GM18520 (cell line): ENCODE data around the gene IRAK3.
"Not testable (repeated sequence)": the region's sequence is repeated elsewhere in the genome, so short reads cannot be mapped to it uniquely, and the experiment has no call there.

Experiments used
- ATAC-seq: cut with Tn5 transposase; IDR thresholded peaks from one replicate; pipeline ENCODE4 v1.9.1; 2021; ENCODE audit not compliant: unreplicated experiment

IRAK3 gene

DNA sequence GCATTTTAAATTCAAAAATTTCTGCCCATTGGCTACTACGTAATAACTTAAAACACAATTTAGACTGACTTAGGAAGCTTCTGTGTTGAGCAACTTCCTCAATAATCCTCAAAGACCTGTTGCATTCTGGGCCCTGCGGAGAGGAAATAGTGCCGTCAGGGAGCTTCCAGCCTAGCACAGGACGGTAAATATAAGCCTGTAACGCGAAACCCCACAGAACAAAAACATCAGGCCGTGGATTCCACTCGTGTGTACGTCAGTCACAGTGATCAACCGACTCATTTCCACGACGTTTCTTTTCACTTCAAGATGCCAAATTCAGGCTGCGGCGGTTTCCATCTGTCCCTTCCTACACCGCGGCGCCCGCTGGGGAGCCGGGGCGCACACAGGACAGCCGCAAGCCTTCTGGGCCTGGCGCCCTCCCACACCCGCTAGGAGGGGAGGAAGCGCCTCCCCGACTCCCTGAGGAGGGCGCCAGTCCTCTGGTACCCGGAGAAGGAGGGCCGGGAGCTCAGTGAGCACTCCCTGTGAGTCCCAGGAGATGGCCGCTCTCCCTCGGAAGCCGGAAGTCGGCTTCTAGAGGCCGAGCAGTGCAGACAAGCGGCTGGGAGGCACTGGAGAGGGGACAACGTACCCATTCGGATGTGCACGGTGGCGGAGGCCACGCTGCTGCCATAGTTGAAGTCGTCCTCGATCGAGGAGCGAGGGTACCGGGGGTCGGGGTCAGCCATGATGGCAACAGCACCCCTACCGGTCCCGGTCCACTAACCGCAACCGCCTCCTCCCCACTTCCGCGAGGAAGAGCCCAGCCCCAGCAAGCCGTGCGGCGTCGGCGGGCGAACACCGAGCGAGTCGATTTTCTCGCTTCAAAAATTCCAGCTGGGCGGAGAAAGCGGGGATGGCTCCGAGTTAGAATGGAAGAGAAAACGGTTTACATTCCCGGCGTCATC is 19.5 kb upstream of the IRAK3 start, which contains the start of gene TMBIM4:
Gene TMBIM4 (minus strand): TSS at position 776 of the 950 bp plus-strand sequence. CDS start 45 bp downstream, at position 731.
- peak; percentile 70 for ATAC-seq

DNA sequence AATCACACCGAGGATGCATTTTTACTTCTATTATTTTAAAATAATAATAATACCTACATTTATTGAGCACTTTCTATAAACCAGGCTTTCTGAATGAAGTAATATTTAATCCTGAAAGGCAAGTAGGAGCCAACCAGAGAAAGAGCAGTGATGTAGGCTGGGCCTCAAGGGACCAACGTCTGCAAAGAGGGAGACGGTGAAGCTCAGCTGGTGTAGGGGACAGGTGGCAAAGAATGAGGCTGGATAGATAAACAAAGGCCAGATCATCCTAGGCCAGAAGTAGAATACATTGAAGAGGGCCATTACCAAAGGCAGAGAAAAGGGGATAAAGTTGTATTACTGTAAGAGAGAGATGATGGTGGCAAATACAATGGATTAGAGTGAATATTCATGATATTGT is 18.4 kb upstream of the IRAK3 start:
- no peak for ATAC-seq

DNA sequence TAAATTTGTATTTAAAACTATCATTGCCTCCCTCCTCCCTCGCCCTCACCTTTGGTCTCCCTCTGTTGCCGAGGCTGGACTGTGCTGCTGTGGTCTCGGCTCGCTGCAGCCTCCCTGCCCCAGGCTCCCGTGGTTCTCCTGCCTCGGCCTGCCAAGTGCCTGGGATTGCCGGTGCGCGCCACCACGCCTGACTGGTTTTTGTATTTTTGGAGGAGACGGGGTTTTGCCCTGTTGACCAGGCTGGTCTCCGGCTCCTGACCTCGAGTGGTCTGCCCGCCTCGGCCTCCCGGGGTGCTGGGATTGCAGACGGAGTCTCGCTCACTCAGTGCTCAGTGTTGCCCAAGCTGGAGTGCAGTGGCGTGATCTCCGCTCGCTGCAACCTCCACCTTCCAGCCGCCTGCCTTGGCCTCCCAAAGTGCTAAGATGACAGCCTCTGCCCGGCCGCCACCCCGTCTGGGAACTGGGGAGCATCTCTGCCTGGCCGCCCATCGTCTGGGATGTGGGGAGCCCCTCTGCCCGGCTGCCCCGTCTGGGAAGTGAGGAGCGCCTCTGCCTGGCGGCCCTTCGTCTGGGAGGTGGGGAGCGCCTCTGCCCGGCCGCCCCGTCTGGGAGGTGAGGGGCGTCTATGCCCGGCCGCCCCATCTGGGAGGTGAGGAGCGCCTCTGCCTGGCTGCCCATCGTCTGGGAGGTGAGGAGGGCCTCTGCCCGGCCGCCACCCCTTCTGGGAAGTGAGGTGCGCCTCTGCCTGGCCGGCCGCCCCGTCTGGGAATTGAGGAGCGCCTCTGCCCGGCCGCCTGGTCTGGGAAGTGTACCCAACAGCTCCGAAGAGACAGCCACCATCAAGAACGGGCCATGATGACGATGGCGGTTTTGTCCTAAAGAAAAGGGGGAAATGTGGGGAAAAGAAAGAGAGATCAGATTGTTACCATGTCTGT is 14.4 kb upstream of the IRAK3 start:
- ATAC-seq = not testable (repeated sequence)

DNA sequence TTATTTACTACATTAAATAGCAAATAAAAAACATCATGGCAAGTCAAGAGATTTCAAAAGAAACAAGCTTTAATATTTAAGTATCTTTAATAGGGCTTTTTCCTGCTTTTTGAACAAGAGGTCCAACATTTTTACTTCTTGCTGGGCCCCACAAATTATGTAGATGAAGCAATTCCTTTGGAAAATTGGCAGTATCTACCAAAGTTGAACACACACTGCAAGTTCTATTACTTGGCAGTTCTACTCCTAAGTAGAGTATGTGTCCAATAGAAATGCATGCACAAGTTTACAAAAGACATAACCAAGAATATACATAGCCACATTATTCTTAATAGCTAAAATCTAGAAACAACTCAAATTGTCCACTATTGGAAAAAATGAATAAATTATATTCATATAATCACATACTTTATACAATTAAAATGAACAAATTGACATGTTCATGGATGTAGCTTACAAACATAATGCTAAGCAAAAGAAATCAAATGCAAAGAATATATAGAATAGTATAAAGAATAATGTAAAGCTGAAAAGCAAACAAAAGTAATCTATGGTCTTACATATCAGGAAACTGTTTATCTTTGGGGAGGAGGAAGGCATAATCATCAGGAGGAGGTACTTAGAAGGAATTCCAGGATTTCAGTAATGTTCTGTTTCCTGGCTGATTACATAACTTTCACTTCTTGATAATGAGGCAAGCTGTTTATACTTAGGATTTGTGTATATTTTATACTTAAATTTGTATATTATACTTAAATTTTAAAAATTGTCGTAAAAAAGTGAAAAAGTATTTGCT is 12.7 kb upstream of the IRAK3 start:
- ATAC-seq = no peak

DNA sequence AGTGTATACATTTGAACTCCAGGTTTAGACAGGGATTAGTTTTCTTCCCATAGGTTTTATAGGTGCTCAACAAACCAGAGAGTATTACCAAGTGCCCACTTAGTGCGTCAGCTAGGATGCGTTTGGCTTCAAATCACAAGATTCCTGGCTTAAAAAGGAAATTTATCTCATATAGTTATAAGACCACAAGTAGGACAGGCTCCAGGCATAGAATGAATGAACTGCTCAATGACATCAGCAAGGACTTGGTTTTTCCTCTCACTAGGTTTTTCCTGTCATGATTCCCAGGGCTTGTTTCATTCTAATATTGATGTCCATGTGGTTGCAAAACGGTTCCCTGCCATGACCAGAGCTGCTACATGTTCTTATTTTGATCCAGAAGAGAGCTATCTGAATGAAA is 6.1 kb upstream of the IRAK3 start:
- no peak for ATAC-seq

DNA sequence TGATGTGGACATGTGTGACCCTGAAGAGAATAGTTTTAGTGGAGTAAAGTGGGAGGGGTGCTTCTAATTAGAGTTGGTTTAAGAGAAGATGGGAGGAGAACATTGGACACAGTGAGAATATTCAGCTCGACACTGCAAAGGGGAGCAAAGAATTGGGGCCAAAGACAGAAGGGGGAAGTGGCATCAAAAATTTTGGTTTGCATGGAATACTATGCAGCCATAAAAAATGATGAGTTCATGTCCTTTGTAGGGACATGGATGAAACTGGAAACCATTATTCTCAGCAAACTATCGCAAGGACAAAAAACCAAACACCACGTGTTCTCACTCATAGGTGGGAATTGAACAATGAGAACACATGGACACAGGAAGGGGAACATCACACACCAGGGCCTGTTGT is 4.2 kb upstream of the IRAK3 start:
- not testable (repeated sequence) for ATAC-seq

DNA sequence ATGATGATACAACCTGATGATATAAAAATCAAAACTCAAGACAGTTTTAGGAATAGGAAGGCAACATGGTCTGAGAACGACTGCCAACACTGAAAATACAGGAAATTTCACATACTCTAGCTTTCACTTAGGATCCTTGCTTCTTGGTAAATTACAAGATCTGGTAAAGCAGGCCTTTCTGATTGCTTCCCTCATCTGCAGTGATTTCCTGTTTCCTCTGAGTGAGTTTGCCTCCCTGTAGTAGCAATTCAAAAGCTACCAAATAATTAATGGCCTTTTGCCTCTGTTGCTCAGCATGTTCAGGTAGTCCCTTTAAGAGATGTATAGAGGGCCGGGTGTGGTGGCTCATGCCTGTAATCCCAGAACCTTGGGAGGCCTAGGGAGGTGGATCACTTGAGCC is 2.0 kb upstream of the IRAK3 start:
- ATAC-seq = no peak

DNA sequence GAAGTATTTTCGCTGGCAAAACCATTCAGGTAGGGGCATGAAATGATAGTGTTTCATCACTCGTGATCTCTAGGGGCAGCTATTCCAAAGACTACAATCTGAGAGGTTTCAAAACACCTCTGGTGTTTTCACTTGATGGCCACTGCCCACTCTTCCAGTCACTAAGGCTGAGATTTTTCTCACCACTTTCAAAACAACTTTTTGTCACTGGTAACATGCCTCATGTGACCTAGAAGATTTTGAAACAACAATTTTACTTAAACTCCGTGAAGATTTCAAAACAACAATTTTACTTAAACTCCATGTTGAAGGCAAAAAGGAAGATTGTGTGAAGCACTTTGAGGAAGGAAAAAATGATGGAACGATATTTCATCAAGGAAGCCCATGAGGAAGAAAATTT is 1.2 kb upstream of the IRAK3 start:
- ATAC-seq = no peak

DNA sequence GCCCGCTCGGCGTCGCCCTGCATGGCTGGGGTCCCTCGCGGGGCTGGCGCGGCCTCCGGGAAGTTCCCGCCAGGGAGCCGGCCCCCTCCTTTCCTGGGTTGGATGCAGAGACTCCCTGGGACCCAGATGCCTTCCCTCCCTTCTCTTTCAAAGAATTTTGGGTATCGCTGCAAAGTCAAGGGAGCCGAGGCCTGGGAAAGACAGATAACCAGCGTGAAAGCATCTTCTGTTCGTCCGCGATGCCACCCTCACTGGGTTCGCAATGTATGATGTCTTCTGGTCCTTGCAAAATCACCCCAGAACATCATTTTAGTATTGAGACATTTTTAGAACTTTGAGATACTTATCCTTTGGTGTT is 451 bp downstream of the IRAK3 start:
- ATAC-seq = no peak

DNA sequence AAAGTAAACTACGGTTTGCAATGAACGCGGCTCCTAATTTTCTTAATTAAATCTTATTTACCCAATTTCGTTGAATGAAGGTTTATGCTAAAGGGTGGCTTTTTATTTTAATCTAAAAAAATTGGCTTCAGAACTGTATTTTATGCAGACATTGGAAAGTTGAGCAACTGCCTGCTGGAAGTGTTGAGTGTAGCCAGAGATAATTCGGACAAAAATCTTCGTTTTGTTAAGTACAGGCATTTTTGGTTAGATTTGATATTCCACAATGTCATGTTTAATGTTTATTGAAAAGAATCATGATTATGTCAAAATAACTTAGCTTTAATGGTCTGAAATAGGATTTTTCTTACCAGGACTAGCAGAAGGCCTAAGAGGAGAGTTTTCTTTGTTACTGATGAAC is 875 bp downstream of the IRAK3 start:
- ATAC-seq = no peak

DNA sequence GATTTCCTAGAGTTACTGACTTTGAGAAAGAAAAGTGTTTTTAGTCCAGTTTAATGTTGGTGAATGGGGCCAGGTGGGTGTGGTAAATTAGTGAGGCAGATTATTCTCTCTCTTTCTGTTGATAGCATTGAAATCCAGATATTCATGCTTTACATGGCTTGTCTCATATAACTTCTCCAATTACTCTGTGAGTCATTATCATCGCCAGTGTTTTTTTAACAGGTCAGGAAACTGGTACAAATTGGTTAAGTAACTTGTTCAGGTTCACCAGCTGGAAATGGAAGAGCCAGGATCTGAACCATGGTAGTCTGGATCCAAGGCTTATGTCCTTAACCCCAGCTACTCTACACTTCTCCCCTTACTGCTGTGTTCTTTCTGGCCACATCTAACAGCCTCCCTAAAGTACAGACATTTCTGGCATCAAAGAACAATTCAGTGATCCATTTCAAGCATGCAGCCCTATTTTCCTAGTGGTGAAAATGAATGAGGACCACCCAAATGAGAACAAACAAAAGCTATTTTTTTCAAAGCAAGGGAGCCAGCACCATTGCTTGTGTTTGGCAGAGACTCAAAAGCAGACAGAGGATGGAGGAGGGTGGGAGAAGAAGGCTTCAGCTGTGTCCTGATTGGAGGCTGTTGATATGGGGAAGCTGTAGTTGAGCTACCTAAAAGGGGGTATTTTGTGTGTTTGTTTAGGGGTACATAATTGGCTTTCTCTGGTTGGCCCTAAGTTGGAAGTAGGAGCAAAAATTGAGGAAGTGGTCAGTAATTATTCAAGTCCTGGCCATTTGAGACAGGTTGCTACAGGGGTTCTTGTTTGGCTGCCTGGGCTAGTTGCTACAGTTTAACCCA is 1.7 kb downstream of the IRAK3 start:
- no peak for ATAC-seq

DNA sequence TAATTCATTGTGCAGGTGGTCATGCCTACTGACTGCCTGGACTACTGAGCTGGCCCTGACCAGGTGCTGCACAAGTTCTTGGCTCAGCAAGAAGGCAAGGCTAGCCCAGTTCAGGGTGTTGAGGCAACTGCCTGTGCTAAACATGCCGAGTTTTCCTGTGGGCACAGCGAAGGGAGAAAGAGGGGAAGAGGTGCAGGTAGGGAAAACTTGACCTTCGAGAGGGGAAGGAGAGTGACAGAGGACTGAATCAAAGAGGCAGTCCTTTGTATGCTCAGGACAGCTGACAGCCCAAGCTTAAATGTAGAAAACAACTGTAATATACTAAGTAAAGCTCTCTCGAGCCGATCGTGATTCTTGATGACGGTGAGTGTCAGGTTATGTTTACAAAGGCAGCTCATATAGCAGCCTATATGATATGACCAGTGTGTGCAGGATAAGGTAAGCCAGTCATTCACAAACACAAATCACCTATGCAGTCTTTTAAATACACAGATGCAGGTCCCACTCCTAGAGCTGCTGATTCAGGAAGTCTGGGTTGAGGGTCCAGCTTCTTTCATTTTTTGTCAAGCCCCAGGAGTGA is 2.6 kb downstream of the IRAK3 start:
- no peak for ATAC-seq

DNA sequence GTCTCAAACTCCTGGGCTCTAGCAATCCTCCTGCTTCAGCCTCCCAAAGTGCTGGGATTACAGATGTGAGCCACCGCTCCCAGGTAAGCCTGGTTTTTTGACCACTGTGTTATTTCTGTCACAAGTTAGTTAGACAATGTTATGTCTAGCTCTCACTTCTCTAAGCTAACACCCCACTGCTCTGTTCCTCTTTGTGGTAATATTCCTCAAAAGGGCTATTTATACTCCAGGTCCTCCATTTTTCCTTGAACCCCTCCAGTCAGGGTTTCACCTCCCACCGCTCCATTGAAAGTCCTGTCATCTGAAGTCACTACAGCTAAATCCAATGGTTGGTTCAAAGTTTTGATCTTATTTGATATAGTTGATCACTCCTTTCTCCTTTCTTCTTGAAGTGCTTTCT is 5.1 kb downstream of the IRAK3 start:
- no peak for ATAC-seq

DNA sequence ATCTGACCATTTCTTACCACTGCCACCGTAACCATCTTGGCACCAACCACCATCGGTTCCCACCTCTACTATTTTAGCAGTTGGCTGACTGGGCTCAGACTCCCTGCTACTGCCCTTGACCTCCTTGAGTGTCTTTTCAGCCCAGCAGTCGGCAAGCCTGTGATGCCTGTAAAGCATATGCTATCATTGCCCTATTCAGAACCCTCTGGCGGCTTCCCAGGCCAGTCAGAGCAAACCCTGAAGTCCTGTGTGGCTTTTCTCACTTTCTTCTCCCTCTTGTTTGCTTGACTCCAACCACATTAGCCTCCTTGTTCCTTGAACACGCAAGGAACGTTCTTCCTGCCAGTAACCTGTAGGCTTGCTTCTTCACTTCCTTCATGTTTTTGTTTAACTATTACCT is 6.2 kb downstream of the IRAK3 start:
- ATAC-seq = no peak

DNA sequence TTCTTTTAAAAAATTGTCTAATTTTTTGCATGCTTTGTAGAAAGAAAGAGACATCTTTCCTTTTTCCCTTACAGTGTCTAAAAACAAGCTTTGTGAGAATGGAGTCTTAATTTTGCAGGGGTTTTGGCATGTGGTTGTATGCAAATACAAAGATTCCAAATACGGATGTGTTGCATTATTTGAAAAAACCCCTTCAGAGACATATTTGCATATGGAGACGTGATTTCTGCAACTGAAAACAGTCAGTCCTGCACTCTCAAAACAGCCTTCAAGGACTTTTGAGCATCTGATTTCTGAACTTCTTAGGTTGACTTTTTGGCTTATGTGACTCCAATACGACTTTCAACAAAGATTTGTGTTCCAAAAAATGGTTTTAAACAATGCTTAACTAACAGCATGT is 7.8 kb downstream of the IRAK3 start:
- ATAC-seq = peak; percentile 92

DNA sequence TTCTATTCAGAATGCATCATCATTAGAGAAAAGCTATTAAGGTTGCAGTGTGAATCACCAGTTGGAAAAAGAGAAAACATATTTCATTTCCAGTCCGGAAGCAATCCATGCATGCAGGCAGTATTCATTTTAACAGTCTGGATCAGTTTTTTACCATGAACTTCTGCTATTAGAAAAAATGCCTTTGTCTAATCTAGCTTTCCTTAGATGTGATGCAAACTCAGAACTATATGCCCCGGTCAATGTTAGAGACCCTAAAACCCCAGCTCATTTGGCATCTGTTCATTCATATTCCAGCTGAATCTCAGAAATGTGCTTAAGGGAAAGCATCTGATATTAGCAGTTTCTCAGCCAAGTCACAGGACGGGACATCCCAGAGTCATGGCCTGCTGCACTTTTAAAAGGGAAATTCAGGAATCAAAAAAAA is 8.5 kb downstream of the IRAK3 start:
- no peak for ATAC-seq

DNA sequence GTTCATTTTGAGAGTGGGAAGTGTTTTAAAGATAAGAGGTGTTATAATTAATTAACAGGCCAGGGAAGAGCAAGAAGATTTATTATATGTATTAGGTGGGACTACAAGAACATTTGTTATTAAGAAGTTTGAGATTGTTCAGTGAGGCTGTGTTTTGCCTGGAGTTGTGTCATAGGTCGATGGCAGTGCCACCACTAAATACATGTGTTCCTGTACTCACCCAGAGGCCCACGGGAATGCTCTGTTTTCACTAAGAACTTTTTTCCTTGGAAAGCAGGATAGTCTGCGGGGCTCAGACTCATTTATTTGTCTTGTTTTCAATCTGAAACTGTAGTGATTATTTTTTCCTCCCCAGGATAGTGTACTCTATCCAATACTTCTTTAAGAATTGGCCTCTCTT is 10.1 kb downstream of the IRAK3 start:
- no peak for ATAC-seq

DNA sequence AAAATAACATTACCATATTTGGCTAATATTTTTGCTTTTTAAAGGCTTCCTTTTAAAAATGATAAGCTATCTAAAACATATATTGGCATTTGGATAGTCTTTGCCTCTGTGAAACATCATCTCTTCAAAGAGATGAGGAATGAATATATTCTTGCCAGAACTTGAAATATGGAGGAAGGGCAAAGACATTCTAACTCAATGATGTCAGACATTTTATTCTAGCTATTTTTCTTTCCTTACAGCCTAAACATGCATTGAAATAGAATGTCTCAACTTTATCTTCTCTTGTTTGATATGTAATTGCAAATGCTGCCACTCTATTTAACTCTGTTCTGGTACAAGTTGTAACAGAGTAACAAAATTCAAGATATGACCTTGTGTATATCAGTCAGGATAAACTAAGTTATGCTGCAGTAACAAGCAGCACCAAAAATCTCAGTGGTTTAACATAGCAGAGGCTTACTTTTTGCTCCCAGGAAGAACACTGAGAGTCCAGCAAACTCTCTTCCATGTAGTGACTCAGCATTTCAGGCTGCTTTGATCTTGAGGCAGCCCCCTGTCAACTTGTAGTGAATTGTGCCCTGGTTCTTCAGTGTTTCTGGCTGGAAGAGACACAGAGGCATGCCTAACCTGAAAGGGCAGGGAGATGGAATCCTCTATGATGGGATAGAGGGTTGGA is 11.0 kb downstream of the IRAK3 start:
- ATAC-seq = no peak

DNA sequence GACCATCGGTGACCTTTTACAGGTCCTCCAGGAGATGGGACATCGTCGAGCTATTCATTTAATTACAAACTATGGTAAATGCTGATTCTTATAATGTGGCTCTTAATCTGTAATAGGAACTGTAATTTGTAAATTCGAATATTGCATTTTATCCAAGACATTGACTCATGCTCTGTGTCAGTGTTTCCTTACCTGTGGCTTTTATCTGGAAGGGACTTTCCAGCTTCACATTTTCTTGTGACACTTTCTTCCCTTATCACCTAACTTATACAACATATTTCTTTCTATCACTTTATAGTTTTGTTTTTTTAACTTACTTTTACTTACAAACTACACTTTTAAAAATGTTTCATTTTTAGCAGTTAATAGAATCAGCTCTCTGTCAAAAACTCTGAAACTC is 14.8 kb downstream of the IRAK3 start:
- ATAC-seq = peak; percentile 51
